Muscle layer of duodenum (tissue), 2 donors: Measurements from ENCODE around the gene PREX1.

Experiments used
- H3K27ac ChIP-seq: one replicate; pipeline ENCODE4 v1.7.0; 2013; ENCODE audit warnings: mild to moderate bottlenecking, low read length
- H3K27me3 ChIP-seq: one replicate; pipeline ENCODE4 v1.7.0; 2013; ENCODE audit warnings: low read depth, mild to moderate bottlenecking, control low read depth, low read length
- H3K36me3 ChIP-seq, 2 donors: one replicate each; pipeline ENCODE4 v1.7.0; 2013; ENCODE audit warnings: low read length in 2 of 2, control low read depth in 1 of 2, mild to moderate bottlenecking in 1 of 2; ENCODE audit not compliant: insufficient read depth in 2 of 2, control insufficient read depth in 1 of 2
- H3K4me1 ChIP-seq, 2 donors: one replicate each; pipeline ENCODE4 v1.7.0; 2013; ENCODE audit warnings: low read length in 2 of 2, mild to moderate bottlenecking in 2 of 2, control low read depth in 1 of 2, moderate library complexity in 1 of 2; ENCODE audit not compliant: insufficient read depth in 2 of 2, control insufficient read depth in 1 of 2
- H3K4me3 ChIP-seq, 2 donors: one replicate each; pipeline ENCODE4 v1.7.0; 2013; ENCODE audit warnings: low read length in 2 of 2, low read depth in 1 of 2, mild to moderate bottlenecking in 1 of 2
- H3K9me3 ChIP-seq, 2 donors: one replicate each; pipeline ENCODE4 v1.7.0; 2013; ENCODE audit warnings: low read length in 2 of 2, control low read depth in 1 of 2, mild to moderate bottlenecking in 1 of 2; ENCODE audit not compliant: control insufficient read depth in 1 of 2
- donor health status: healthy.

Gene PREX1

DNA sequence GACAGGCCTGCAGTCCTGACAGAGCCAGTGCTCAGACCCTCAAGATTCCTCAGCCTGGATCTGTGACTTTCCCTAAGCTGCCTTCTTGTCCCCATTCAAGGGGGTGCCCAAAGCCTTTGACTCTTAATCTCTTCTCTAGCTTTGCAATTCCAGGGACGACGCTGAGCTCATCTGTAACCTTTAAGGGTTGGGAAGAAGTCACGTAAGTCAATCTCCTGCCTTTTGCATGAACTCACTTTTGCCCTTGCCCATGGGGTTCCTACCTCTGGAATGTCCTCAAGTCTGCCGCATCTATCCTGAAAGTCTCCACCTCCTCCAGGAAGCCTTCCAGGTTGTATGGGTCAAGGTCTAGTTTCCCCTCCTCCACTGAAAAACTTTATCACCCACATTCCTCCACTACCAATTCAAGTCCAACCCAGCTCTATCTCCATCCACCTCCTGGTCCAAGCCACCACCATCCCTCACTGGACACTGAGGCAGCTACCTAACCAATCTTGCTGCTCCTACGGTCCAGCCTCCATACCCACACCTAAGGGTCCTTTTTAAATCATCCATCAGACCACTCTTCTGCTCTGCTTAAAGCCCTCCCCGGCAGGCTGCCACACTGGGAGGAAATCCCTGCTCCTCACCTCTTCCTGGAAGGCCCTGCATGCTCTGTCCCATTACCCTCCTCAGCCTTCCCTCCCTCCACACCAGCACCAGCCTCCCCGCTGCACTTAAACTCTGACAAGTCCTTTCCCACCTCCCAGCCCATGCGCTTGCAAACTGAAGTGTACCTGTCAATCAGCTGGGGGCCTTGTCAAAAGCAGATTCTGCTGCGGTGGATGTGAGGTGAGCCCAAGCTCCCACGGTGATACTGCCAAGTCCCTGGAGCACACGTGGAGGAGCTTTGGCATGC lies 29.7 kb downstream of the PREX1 start:
- Histone ChIP-seq H3K27me3 (no peaks in the 10 kb centered on the region), H3K27ac (no peak overlapping the region), H3K4me3 (no peak overlapping the region), H3K9me3 (no peaks in the 10 kb centered on the region), H3K36me3 (no peaks in the 10 kb centered on the region), H3K4me1 (peaks cover 0 to 15% of the 10 kb centered on the region in 2 donors)

GRCh38 chr20:48797275-48797825 lies 30.4 kb downstream of the PREX1 start:
- no peak overlapping the region for H3K4me3 ChIP-seq
- no peaks in the 10 kb centered on the region for H3K27me3 ChIP-seq
- H3K9me3 ChIP-seq: no peaks in the 10 kb centered on the region
- H3K27ac ChIP-seq: no peak overlapping the region
- H3K4me1 ChIP-seq: peaks cover 0 to 15% of the 10 kb centered on the region in 2 donors
- no peaks in the 10 kb centered on the region for H3K36me3 ChIP-seq

DNA sequence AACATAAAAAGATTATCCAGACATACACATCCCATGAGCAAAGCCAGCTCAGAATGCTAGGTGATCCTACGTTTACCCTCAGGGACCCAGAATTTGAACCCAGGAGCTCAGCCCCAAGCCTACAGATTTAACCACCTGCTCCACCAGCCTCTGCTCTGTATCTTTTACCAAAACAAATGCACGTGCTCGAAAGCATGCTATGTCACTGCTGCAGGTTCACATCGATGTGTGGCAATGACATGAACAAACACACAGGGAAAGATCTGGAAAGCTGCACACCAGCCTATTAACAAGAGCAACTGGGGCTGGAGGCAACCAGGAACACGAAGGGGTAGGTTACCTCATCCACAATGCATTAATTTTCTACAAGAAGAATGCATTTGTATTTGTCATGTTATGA lies 32.1 kb downstream of the PREX1 start:
- H3K9me3 ChIP-seq: no peaks in the 10 kb centered on the region
- no peaks in the 10 kb centered on the region for H3K27me3 ChIP-seq
- H3K4me3 ChIP-seq: no peak overlapping the region
- no peaks in the 10 kb centered on the region for H3K36me3 ChIP-seq
- H3K27ac ChIP-seq: no peak overlapping the region
- peaks cover 6 to 19% of the 10 kb centered on the region in 2 donors for H3K4me1 ChIP-seq

DNA sequence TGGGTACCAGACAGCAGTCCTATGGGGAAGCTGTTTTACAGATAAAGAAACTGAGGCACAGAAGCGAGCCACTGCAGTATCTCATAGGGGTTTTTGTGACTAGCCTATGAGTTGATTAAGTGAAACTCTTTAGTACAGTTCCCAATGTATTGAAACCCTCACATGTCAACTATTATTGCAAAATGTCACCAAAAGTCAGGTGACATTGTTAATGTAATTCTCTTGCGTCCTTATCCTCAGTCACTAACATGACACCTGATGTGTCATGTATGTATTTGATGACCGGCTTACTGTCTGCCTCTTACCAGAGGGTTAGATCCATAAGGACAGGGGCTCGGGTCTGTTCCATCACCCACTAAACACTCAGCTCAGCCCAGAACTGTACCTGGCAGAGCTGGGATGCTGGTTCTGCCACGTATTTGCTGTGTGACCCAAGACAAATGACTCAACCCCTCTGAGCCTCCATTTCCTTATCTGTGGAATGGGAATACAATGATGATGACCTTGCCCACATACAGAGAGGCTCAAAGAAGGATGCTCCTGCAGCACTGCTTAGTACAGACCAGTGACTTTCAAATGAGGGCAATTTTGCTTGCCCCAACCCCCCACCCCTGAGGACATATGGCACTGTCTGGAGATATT lies 32.9 kb downstream of the PREX1 start:
- Histone ChIP-seq H3K36me3 (no peaks in the 10 kb centered on the region), H3K4me1 (peaks cover 9 to 25% of the 10 kb centered on the region in 2 donors), H3K27ac (no peak overlapping the region), H3K9me3 (no peaks in the 10 kb centered on the region), H3K4me3 (no peak overlapping the region), H3K27me3 (no peaks in the 10 kb centered on the region)

DNA sequence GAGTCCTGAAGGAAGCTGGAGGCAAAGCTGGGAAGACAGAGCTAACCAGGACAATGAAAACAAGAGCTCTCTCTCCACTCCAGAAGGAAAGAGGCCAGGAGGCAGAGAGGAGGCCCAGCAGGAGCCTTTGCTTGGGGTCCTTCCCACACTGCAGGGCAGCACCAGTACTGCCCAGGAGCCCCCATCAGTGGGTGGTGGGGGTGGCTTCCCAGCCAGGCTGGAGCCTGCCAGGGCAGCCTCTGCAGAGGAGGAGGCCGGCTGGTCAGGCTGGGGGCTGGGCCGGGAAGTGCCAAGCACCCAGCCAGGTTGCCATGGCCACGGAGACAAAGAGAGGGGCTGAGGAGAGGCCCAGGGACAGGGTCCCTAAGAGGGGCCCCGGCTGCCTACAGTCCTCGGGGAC lies 33.4 kb downstream of the PREX1 start:
- Histone ChIP-seq H3K27me3 (no peaks in the 10 kb centered on the region), H3K4me3 (no peak overlapping the region), H3K27ac (no peak overlapping the region), H3K4me1 (peaks cover 9 to 25% of the 10 kb centered on the region in 2 donors), H3K36me3 (no peaks in the 10 kb centered on the region), H3K9me3 (no peaks in the 10 kb centered on the region)

DNA sequence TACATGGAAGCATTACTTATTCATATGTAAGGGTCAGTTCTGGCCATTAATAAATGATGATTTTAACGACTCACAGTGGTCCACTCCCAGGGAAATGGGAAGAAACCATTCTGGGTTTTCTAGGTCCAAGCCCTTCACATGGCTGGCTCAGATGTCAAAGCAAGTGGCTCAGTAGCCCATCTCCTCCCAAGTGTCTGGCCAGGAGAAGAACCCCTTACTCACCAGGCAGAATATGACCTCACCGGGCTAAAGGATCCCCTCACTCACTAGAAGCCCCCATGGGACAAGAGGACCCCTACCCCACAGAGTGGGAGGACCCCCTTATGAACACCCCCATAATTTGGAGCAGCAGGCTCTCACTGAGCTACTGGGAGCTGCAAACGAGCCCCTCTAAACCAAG lies 34.0 kb downstream of the PREX1 start:
- Histone ChIP-seq H3K36me3 (no peaks in the 10 kb centered on the region), H3K4me3 (no peak overlapping the region), H3K4me1 (peaks cover 9 to 25% of the 10 kb centered on the region in 2 donors), H3K27ac (no peak overlapping the region), H3K27me3 (no peaks in the 10 kb centered on the region), H3K9me3 (no peaks in the 10 kb centered on the region)

DNA sequence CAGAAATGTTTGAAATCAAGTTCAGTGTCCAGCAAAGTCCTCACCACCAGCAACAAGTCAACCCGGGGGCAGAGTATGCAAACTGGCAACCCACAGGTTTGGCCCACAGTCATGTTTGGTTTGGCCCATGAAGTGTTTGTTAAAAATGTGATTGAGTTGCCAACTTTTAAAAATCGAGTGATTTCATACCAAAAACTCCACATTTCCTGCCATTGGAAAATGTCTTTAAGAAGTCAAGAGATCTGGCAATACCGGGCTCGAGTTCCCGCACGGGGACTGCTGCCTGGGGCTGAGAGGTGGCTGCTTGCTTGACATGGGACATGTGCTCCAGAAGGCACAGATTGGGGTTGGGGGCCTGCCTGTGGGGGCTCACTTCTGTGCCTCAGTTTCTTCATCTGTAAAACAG lies 36.1 kb downstream of the PREX1 start:
- H3K9me3 ChIP-seq: no peaks in the 10 kb centered on the region
- no peaks in the 10 kb centered on the region for H3K36me3 ChIP-seq
- H3K27me3 ChIP-seq: no peaks in the 10 kb centered on the region
- no peak overlapping the region for H3K27ac ChIP-seq
- peaks cover 15 to 21% of the 10 kb centered on the region in 2 donors for H3K4me1 ChIP-seq
- no peak overlapping the region for H3K4me3 ChIP-seq

DNA sequence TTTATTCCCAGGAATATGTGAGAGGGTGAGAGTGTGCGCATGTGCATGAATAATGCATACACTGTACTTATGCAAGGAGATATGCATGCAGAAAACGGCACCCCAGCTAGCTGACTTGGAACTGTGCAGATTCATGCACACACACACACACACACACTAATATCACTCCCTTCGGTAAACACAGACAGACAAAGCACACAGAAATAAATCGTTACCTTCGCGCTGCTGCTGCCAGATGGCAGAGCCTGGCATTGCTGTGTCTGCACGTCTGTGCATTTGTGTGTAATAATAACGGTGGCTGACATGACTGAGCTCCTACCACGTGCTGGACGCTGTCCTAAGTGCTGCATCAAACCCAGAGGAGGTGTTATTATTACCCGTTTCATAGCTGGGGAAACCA lies 36.8 kb downstream of the PREX1 start:
- Histone ChIP-seq H3K4me3 (no peak overlapping the region), H3K4me1 (peaks cover 15 to 21% of the 10 kb centered on the region in 2 donors), H3K27ac (no peak overlapping the region), H3K27me3 (no peaks in the 10 kb centered on the region), H3K9me3 (no peaks in the 10 kb centered on the region), H3K36me3 (no peaks in the 10 kb centered on the region)

GRCh38 chr20:48790473-48791003 lies 37.3 kb downstream of the PREX1 start:
- Histone ChIP-seq H3K4me1 (peaks cover 15 to 21% of the 10 kb centered on the region in 2 donors), H3K27ac (no peak overlapping the region), H3K36me3 (no peaks in the 10 kb centered on the region)

DNA sequence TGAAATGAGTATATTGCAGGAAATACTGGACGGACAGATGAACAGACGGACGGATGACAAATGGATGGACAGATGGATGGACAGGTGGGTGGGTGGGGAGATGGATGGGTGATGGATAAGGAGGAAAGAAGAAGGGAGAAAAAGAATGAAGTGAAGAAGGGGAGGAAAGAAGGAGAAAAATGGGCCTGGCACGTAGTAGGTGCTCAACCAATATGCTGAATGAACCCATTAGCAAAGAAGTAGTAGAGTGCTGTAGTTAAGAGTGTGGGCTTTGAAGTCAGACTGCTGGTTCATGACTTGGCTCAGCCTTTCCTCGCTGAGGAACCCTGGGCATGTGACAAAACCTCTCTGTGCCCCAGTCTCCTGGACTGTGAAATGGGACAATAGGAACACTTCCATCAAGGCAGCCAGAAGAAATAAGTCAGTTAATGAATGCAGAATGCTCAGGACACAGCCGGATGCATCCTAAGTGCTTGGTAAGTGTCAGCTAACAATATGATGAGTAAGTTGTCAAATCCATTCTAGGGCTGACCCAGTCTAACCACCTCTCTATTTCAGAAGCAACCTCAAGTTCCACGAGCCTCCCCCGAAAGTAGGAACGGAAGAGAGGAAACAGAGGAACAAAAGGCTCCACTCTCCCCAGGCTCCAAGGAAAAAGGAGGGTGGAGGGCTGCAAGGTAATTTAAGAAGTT lies 37.9 kb downstream of the PREX1 start:
- no peak overlapping the region for H3K4me3 ChIP-seq
- H3K27ac ChIP-seq: no peak overlapping the region
- H3K27me3 ChIP-seq: no peaks in the 10 kb centered on the region
- H3K36me3 ChIP-seq: no peaks in the 10 kb centered on the region
- no peaks in the 10 kb centered on the region for H3K9me3 ChIP-seq
- peaks cover 15 to 21% of the 10 kb centered on the region in 2 donors for H3K4me1 ChIP-seq

More at GRCh38 chr20:48790473-48791003, 37.3 kb downstream of the PREX1 start:
- Histone ChIP-seq H3K4me3 (no peak overlapping the region), H3K27me3 (no peaks in the 10 kb centered on the region), H3K9me3 (no peaks in the 10 kb centered on the region)

- H3K27me3 ChIP-seq: no peaks in the 10 kb centered on the region
- H3K27ac ChIP-seq: no peak overlapping the region
- no peaks in the 10 kb centered on the region for H3K36me3 ChIP-seq
- H3K9me3 ChIP-seq: no peaks in the 10 kb centered on the region
- H3K4me1 ChIP-seq: peaks cover 15 to 16% of the 10 kb centered on the region in 2 donors
- no peak overlapping the region for H3K4me3 ChIP-seq
These were observed 38.6 kb downstream of the PREX1 start for GRCh38 chr20:48789185-48789668.
